HEK293 (cell line): ENCODE measurements around the gene IDI1.

ENCODE experiments used
- CTCF ChIA-PET: fragments of 350-600 bp; formaldehyde crosslinking; extraction: SDS; loops from one replicate; lab custom pipeline; 2021; ENCODE audit warnings: antibody characterized with exemption; lab: Yijun Ruan, JAX
- POLR2A ChIA-PET: fragments of 300-600 bp; formaldehyde crosslinking; extraction: SDS; loops from one replicate; lab custom pipeline; 2020; ENCODE audit warnings: antibody characterized with exemption, inconsistent platforms; lab: Yijun Ruan, JAX
- H3K27ac ChIP-seq: fragments of 200-500 bp; sonication (Bioruptor generic); 2 replicates; pipeline ENCODE4 v1.5.1; 2014; ENCODE audit warnings: low read depth, low read length, control low read depth, inconsistent platforms; ENCODE audit errors: extremely low read depth
- H3K36me3 ChIP-seq, 2 experiments: fragments of 200-500 bp in 1 of 2; sonication (Bioruptor generic) in 1 of 2; 1 replicate in 1 of 2; 2 replicates in 1 of 2; pipeline ENCODE4 v1.5.1; 2014 to 2017; ENCODE audit warnings: inconsistent platforms in 2 of 2, low read length in 2 of 2; ENCODE audit not compliant: control insufficient read depth in 2 of 2, insufficient read depth in 1 of 2
- H3K4me1 ChIP-seq: fragments of 200-500 bp; sonication (Bioruptor generic); 2 replicates; pipeline ENCODE4 v1.5.1; 2014; ENCODE audit warnings: mild to moderate bottlenecking, low read length, inconsistent platforms; ENCODE audit not compliant: control insufficient read depth, insufficient read depth
- H3K4me3 ChIP-seq: 2 replicates; pipeline ENCODE4 v1.5.1; 2011; ENCODE audit warnings: low read depth, mild to moderate bottlenecking, control low read depth, low read length, moderate library complexity
- H3K9me3 ChIP-seq: fragments of 200-500 bp; sonication (Bioruptor generic); 2 replicates; pipeline ENCODE4 v1.5.1; 2014; ENCODE audit warnings: low read depth, low read length, inconsistent platforms; ENCODE audit not compliant: control insufficient read depth, insufficient read depth
- GLIS1 ChIP-seq: fragments of 450-650 bp; formaldehyde crosslinking; IDR thresholded peaks from 2 replicates; pipeline ENCODE4 v1.5.1; 2016; ENCODE audit warnings: missing biosample characterization, missing genetic modification characterization
- ZBTB17 ChIP-seq: fragments of 450-650 bp; formaldehyde crosslinking; IDR thresholded peaks from 2 replicates; pipeline ENCODE4 v1.5.1; 2016; ENCODE audit warnings: missing biosample characterization, missing genetic modification characterization
- ZFP3 ChIP-seq: fragments of 450-650 bp; formaldehyde crosslinking; IDR thresholded peaks from 2 replicates; pipeline ENCODE4 v1.5.1; 2016; ENCODE audit warnings: low read depth, missing biosample characterization, missing genetic modification characterization
- ZFP41 ChIP-seq: fragments of 450-650 bp; formaldehyde crosslinking; IDR thresholded peaks from 2 replicates; pipeline ENCODE4 v1.5.1; 2016; ENCODE audit warnings: missing biosample characterization, missing genetic modification characterization, borderline replicate concordance
- ZNF10 ChIP-seq: fragments of 450-650 bp; formaldehyde crosslinking; IDR thresholded peaks from 2 replicates; pipeline ENCODE4 v1.5.1; 2017; ENCODE audit warnings: missing biosample characterization, missing genetic modification characterization
- ZNF133 ChIP-seq: fragments of 450-650 bp; formaldehyde crosslinking; IDR thresholded peaks from 2 replicates; pipeline ENCODE4 v1.5.1; 2016; ENCODE audit warnings: missing biosample characterization, missing genetic modification characterization
- ZNF211 ChIP-seq: fragments of 450-650 bp; formaldehyde crosslinking; IDR thresholded peaks from 2 replicates; pipeline ENCODE4 v1.5.1; 2016; ENCODE audit warnings: low read depth, missing biosample characterization, missing genetic modification characterization
- ZNF214 ChIP-seq: fragments of 450-650 bp; formaldehyde crosslinking; IDR thresholded peaks from 2 replicates; pipeline ENCODE4 v1.5.1; 2017; ENCODE audit warnings: missing biosample characterization, mild to moderate bottlenecking, missing genetic modification characterization, borderline replicate concordance
- ZNF292 ChIP-seq: fragments of 450-650 bp; formaldehyde crosslinking; IDR thresholded peaks from 2 replicates; pipeline ENCODE4 v1.5.1; 2016; ENCODE audit warnings: low read depth, missing biosample characterization, missing genetic modification characterization, borderline replicate concordance
- ZNF311 ChIP-seq: fragments of 450-650 bp; formaldehyde crosslinking; IDR thresholded peaks from 2 replicates; pipeline ENCODE4 v1.5.1; 2017; ENCODE audit warnings: missing biosample characterization, missing genetic modification characterization, borderline replicate concordance
- ZNF426 ChIP-seq: fragments of 450-650 bp; formaldehyde crosslinking; IDR thresholded peaks from 2 replicates; pipeline ENCODE4 v1.5.1; 2017; ENCODE audit warnings: missing biosample characterization, missing genetic modification characterization, mild to moderate bottlenecking, inconsistent platforms, moderate library complexity
- ZNF433 ChIP-seq: fragments of 450-650 bp; formaldehyde crosslinking; IDR thresholded peaks from 2 replicates; pipeline ENCODE4 v1.5.1; 2016; ENCODE audit warnings: missing biosample characterization, missing genetic modification characterization, low read depth
- ZNF548 ChIP-seq: fragments of 450-650 bp; formaldehyde crosslinking; IDR thresholded peaks from 2 replicates; pipeline ENCODE4 v1.5.1; 2016; ENCODE audit warnings: missing biosample characterization, missing genetic modification characterization
- ZNF560 ChIP-seq: fragments of 450-650 bp; formaldehyde crosslinking; IDR thresholded peaks from 2 replicates; pipeline ENCODE4 v1.5.1; 2017; ENCODE audit warnings: missing biosample characterization, missing genetic modification characterization, borderline replicate concordance
- ZNF571 ChIP-seq: fragments of 450-650 bp; formaldehyde crosslinking; IDR thresholded peaks from 2 replicates; pipeline ENCODE4 v1.5.0; 2017; ENCODE audit warnings: missing biosample characterization, missing genetic modification characterization
- ZNF654 ChIP-seq: fragments of 450-650 bp; formaldehyde crosslinking; IDR thresholded peaks from 2 replicates; pipeline ENCODE4 v1.5.1; 2016; ENCODE audit warnings: low read depth, missing biosample characterization, missing genetic modification characterization
- ZNF837 ChIP-seq: fragments of 450-650 bp; formaldehyde crosslinking; IDR thresholded peaks from 2 replicates; pipeline ENCODE4 v1.5.1; 2016; ENCODE audit warnings: missing biosample characterization, missing genetic modification characterization
- TF ChIP-seq, protein P1 (sequence below): fragments of 450-650 bp; formaldehyde crosslinking; IDR thresholded peaks from 2 replicates; pipeline ENCODE4 v1.5.1; 2016; ENCODE audit warnings: missing biosample characterization, missing genetic modification characterization
- TF ChIP-seq, protein P2 (sequence below): fragments of 450-650 bp; formaldehyde crosslinking; IDR thresholded peaks from 2 replicates; pipeline ENCODE4 v1.5.1; 2017; ENCODE audit warnings: missing biosample characterization, missing genetic modification characterization

IDI1 gene

DNA sequence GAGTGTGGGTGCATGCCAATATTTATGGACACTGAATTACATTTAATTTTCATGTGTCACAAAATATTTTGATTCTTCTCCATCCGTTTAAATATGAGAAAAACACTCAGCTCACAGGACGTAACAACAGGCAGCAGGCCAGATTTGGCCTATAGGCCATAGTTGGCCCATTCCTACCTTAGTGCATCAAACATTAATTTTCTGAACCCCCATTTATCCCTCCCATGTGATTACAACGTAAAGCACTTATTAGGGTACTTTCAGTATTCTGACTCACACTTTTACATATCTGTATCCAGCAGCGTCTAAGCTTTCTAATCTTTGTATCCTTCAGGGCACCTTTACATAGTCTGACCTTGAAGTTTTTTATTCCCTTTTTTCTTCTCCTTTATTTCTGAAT is 4.0 kb downstream of the IDI1 start:
- ChIA-PET CTCF (no interaction called here), POLR2A (interaction anchor here (0.6 kb wide), 1 partner anchor 55 kb away, joined by 6 read pairs; no protein-coding TSS in a partner anchor)
- no peak overlapping the region for H3K27ac ChIP-seq
- H3K36me3 ChIP-seq, result peaks cover 34 to 35% of the 10 kb centered on the region in 2 experiments
- no peaks in the 10 kb centered on the region for H3K9me3 ChIP-seq
- no peak for TF ChIP-seq ZNF837 (tag by site-specific recombination)
- TF ChIP-seq ZFP3, result no peak
- no peak for TF ChIP-seq ZNF433 (tag by site-specific recombination)
- no peak for TF ChIP-seq ZNF311 (tag by site-specific recombination)
- no peak for TF ChIP-seq ZNF560 (tag by site-specific recombination)
- no peak for TF ChIP-seq ZFP41
- TF ChIP-seq ZNF292 (tag by site-specific recombination), result no peak
- TF ChIP-seq, protein P1, sequence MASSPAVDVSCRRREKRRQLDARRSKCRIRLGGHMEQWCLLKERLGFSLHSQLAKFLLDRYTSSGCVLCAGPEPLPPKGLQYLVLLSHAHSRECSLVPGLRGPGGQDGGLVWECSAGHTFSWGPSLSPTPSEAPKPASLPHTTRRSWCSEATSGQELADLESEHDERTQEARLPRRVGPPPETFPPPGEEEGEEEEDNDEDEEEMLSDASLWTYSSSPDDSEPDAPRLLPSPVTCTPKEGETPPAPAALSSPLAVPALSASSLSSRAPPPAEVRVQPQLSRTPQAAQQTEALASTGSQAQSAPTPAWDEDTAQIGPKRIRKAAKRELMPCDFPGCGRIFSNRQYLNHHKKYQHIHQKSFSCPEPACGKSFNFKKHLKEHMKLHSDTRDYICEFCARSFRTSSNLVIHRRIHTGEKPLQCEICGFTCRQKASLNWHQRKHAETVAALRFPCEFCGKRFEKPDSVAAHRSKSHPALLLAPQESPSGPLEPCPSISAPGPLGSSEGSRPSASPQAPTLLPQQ, result no peak
- TF ChIP-seq ZNF10 (tag by site-specific recombination), result no peak
- TF ChIP-seq ZNF571 (tag by site-specific recombination), result no peak
- no peak for TF ChIP-seq ZNF133
- no peak for TF ChIP-seq ZNF211
- no peak for TF ChIP-seq ZNF214 (tag by site-specific recombination)
- TF ChIP-seq, protein P2, sequence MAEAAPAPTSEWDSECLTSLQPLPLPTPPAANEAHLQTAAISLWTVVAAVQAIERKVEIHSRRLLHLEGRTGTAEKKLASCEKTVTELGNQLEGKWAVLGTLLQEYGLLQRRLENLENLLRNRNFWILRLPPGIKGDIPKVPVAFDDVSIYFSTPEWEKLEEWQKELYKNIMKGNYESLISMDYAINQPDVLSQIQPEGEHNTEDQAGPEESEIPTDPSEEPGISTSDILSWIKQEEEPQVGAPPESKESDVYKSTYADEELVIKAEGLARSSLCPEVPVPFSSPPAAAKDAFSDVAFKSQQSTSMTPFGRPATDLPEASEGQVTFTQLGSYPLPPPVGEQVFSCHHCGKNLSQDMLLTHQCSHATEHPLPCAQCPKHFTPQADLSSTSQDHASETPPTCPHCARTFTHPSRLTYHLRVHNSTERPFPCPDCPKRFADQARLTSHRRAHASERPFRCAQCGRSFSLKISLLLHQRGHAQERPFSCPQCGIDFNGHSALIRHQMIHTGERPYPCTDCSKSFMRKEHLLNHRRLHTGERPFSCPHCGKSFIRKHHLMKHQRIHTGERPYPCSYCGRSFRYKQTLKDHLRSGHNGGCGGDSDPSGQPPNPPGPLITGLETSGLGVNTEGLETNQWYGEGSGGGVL, result no peak
- no peak for TF ChIP-seq ZNF426 (tag by site-specific recombination)
- TF ChIP-seq ZNF654 (tag by site-specific recombination), result no peak
- no peak overlapping the region for H3K4me3 ChIP-seq
- H3K4me1 ChIP-seq, result no peaks in the 10 kb centered on the region

DNA sequence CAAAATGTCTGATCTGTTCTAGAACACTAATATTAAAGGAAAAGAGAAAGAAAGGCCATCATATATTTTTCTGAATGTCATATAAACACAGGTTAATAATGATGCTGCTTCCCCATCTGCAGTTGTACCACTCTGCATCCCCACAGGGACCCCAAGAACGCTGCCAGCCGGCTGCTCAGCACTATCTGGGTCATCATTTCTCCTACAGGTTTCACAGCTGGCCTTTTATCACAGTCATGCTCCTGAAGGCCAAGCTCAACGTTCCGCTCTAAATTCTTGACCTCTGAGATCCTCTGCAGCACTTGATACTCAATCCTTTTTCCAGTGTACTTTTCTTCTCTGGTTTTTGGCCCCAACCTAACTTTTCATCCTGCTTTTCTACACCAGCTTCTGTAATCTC is 4.8 kb downstream of the IDI1 start:
- H3K27ac ChIP-seq, result no peak overlapping the region
- H3K9me3 ChIP-seq, result no peaks in the 10 kb centered on the region
- H3K4me1 ChIP-seq, result no peaks in the 10 kb centered on the region
- H3K4me3 ChIP-seq, result no peak overlapping the region
- ChIA-PET CTCF (no interaction called here), POLR2A (no interaction called here)
- H3K36me3 ChIP-seq, result peaks cover 38 to 40% of the 10 kb centered on the region in 2 experiments
- TF ChIP-seq ZNF548 (tag by site-specific recombination) (no peak), ZBTB17 (tag by site-specific recombination) (peak; percentile 70)

DNA sequence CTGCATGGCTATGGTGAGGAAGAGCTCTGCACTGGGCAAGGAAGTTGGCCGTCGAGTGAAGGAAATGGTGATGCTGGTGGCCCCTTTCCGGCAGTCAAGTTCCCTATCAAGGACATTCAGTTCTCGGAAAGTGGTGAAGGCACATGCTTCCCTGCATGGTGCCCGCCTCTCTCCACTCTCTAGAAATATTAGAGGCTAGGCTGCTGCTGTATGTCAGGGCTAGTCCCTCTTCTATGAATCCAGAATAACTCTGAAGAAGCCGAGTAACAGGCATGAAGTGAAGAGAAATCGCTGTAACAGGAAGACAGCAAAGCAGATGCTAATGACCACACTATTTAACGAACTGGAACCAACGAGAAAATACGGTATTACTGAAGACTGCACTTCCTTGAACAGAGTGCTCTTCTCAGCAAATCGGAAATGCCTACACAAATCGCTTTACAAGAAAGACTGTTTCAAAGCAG is 5.4 kb downstream of the IDI1 start:
- ChIA-PET CTCF (no interaction called here), POLR2A (no interaction called here)
- Histone ChIP-seq H3K9me3 (no peaks in the 10 kb centered on the region), H3K4me1 (no peaks in the 10 kb centered on the region), H3K36me3 (peaks cover 38 to 43% of the 10 kb centered on the region in 2 experiments), H3K27ac (no peak overlapping the region), H3K4me3 (no peak overlapping the region)
- TF ChIP-seq GLIS1 (tag by site-specific recombination), result no peak
